ENCODE results near the gene COPS7A. TPM values are rescaled to one million over a fixed set of nuclear protein-coding genes. Genes with fewer than 3 reads are reported as not detected.

The COPS7A gene
- polyA plus RNA-seq, 1 experiment, result 200 TPM

GRCh38 chr12:6772331-6772695 is 48.5 kb downstream of the COPS7A start, which contains the start of gene LAG3:
LAG3 (plus strand) TSS chr12:6772520; CDS start chr12:6772853, 333 bp downstream.
- peaks cover 18% of the 10 kb centered on the region for H3K36me3 ChIP-seq (ENCODE audit: control insufficient read depth, insufficient read depth, low read length)
- no peak for DNase-seq (ENCODE audit: low read depth)
- CTCF ChIA-PET, result interaction anchor here (0.6 to 17.2 kb wide), 3 partner anchors 15 to 560 kb away, joined by 3 to 222 read pairs (median 3); partner anchors contain the start of gene MLF2
- no peaks in the 10 kb centered on the region for H3K27me3 ChIP-seq (ENCODE audit: control insufficient read depth, insufficient read depth, low read length)
- H3K4me3 ChIP-seq (ENCODE audit: low read depth, low read length), result no peak within 1 kb of the TSS
- no peak for TF ChIP-seq CTCF (IDR thresholded peaks at IDR 0.05; ENCODE audit: insufficient read depth, low read depth, low read length)
- POLR2A ChIA-PET, result interaction anchor here (0.6 kb wide), 2 partner anchors 20 to 25 kb away, joined by 4 to 7 read pairs; no protein-coding TSS in a partner anchor

GRCh38 chr12:6772726-6773589 is 49.1 kb downstream of the COPS7A start:
- ChIA-PET CTCF (interaction anchor here (17.2 kb wide), 1 partner anchor 15 kb away, joined by 222 read pairs; the partner anchor contains the start of gene MLF2), POLR2A (no interaction called here)
- Histone ChIP-seq H3K36me3 (ENCODE audit: control insufficient read depth, insufficient read depth, low read length) (peaks cover 18% of the 10 kb centered on the region), H3K4me3 (ENCODE audit: low read depth, low read length) (no peak overlapping the region), H3K27me3 (ENCODE audit: control insufficient read depth, insufficient read depth, low read length) (no peaks in the 10 kb centered on the region)
- TF ChIP-seq CTCF (IDR thresholded peaks at IDR 0.05; ENCODE audit: insufficient read depth, low read depth, low read length), result no peak
- DNase-seq (ENCODE audit: low read depth), result no peak

GRCh38 chr12:6773590-6774351 is 49.9 kb downstream of the COPS7A start:
- Histone ChIP-seq H3K36me3 (ENCODE audit: control insufficient read depth, insufficient read depth, low read length) (peaks cover 18% of the 10 kb centered on the region), H3K4me3 (ENCODE audit: low read depth, low read length) (no peak overlapping the region), H3K27me3 (ENCODE audit: control insufficient read depth, insufficient read depth, low read length) (no peaks in the 10 kb centered on the region)
- no peak for DNase-seq (ENCODE audit: low read depth)
- POLR2A ChIA-PET, result interaction anchor here (0.7 kb wide), 1 partner anchor 303 kb away, joined by 3 read pairs; no protein-coding TSS in a partner anchor
- CTCF ChIA-PET, result interaction anchor here (1.5 to 17.2 kb wide), 2 partner anchors 7 to 16 kb away, joined by 8 to 222 read pairs; partner anchors contain the start of genes MLF2 and PTMS
- TF ChIP-seq CTCF (IDR thresholded peaks at IDR 0.05; ENCODE audit: insufficient read depth, low read depth, low read length), result no peak

DNA sequence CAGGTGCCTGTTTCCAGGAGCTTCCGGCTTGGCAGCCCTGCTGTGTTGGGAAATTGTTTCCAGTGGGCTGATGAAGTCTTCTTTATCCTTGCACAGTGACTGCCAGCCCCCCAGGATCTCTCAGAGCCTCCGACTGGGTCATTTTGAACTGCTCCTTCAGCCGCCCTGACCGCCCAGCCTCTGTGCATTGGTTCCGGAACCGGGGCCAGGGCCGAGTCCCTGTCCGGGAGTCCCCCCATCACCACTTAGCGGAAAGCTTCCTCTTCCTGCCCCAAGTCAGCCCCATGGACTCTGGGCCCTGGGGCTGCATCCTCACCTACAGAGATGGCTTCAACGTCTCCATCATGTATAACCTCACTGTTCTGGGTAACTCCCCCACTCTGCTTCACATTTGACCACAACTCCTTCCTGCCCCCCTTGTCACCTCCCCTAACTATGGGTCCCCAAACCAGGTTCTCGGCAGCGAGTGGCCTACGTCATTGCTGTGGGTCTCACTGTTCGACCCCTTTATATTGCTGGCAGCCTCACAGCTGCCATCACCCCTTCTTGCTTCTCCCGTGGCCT is 50.7 kb downstream of the COPS7A start:
- Histone ChIP-seq H3K36me3 (ENCODE audit: control insufficient read depth, insufficient read depth, low read length) (peaks cover 16% of the 10 kb centered on the region), H3K27me3 (ENCODE audit: control insufficient read depth, insufficient read depth, low read length) (no peaks in the 10 kb centered on the region), H3K4me3 (ENCODE audit: low read depth, low read length) (no peak overlapping the region)
- TF ChIP-seq CTCF (IDR thresholded peaks at IDR 0.05; ENCODE audit: insufficient read depth, low read depth, low read length), result no peak
- DNase-seq (ENCODE audit: low read depth), result no peak
- CTCF ChIA-PET, result interaction anchor here (1.5 to 17.2 kb wide), 2 partner anchors 8 to 17 kb away, joined by 8 to 222 read pairs; partner anchors contain the start of genes MLF2 and PTMS
- POLR2A ChIA-PET, result interaction anchor here (0.7 kb wide), 1 partner anchor 303 kb away, joined by 3 read pairs; no protein-coding TSS in a partner anchor
